ENCODE data around the gene MIOS.

GRCh38 chr7:7573701-7574100 is 7.0 kb downstream of the MIOS start:
- TF ChIP-seq POLR2A (IDR thresholded peaks at IDR 0.05) (no peak), CTCF (IDR thresholded peaks at IDR 0.05) (no peak), POLR2AphosphoS5 (IDR thresholded peaks at IDR 0.05) (no peak)

Data from upper lobe of left lung (tissue), 4 donors.